HEK293 (cell line): ENCODE results near the gene CTCF.
A peak's percentile ranks its signal among the peaks of the same experiment; 100 is the strongest.

ENCODE experiments used
- EGR2 ChIP-seq: fragments of 450-650 bp; formaldehyde crosslinking; IDR thresholded peaks from 2 replicates; pipeline ENCODE4 v1.5.1; 2016; ENCODE audit warnings: low read depth, missing biosample characterization, missing genetic modification characterization
- GFI1B ChIP-seq: fragments of 450-650 bp; formaldehyde crosslinking; IDR thresholded peaks from 2 replicates; pipeline ENCODE4 v1.5.1; 2016; ENCODE audit warnings: missing biosample characterization, missing genetic modification characterization
- GLI2 ChIP-seq: fragments of 450-650 bp; formaldehyde crosslinking; IDR thresholded peaks from 2 replicates; pipeline ENCODE4; 2017; ENCODE audit warnings: missing biosample characterization, missing genetic modification characterization, low read depth, borderline replicate concordance
- GLIS1 ChIP-seq: fragments of 450-650 bp; formaldehyde crosslinking; IDR thresholded peaks from 2 replicates; pipeline ENCODE4 v1.5.1; 2016; ENCODE audit warnings: missing biosample characterization, missing genetic modification characterization
- IKZF3 ChIP-seq: fragments of 450-650 bp; IDR thresholded peaks from 2 replicates; pipeline ENCODE4 v1.5.0; 2018; ENCODE audit warnings: missing biosample characterization, mild to moderate bottlenecking, missing genetic modification characterization, moderate library complexity
- KLF16 ChIP-seq: fragments of 450-650 bp; formaldehyde crosslinking; IDR thresholded peaks from 2 replicates; pipeline ENCODE4 v1.5.1; 2017; ENCODE audit warnings: missing biosample characterization, missing genetic modification characterization
- KLF17 ChIP-seq: fragments of 450-650 bp; formaldehyde crosslinking; IDR thresholded peaks from 2 replicates; pipeline ENCODE4 v1.5.1; 2016; ENCODE audit warnings: missing biosample characterization, missing genetic modification characterization
- MYNN ChIP-seq: fragments of 450-650 bp; formaldehyde crosslinking; IDR thresholded peaks from 2 replicates; pipeline ENCODE4 v1.5.1; 2016; ENCODE audit warnings: missing biosample characterization, missing genetic modification characterization, borderline replicate concordance
- OVOL3 ChIP-seq: fragments of 450-650 bp; formaldehyde crosslinking; IDR thresholded peaks from 2 replicates; pipeline ENCODE4 v1.5.1; 2016; ENCODE audit warnings: missing biosample characterization, missing genetic modification characterization
- REPIN1 ChIP-seq: fragments of 450-650 bp; formaldehyde crosslinking; IDR thresholded peaks from 2 replicates; pipeline ENCODE4 v1.5.1; 2017; ENCODE audit warnings: missing biosample characterization, missing genetic modification characterization, low read depth
- ZBTB21 ChIP-seq: fragments of 450-650 bp; formaldehyde crosslinking; IDR thresholded peaks from 2 replicates; pipeline ENCODE4 v1.5.1; 2017; ENCODE audit warnings: missing biosample characterization, missing genetic modification characterization
- ZBTB7A ChIP-seq: fragments of 450-650 bp; formaldehyde crosslinking; IDR thresholded peaks from 2 replicates; pipeline ENCODE4 v1.5.1; 2016; ENCODE audit warnings: low read depth, missing biosample characterization, missing genetic modification characterization
- ZNF132 ChIP-seq: fragments of 450-650 bp; formaldehyde crosslinking; IDR thresholded peaks from 2 replicates; pipeline ENCODE4 v1.5.1; 2017; ENCODE audit warnings: missing biosample characterization, missing genetic modification characterization, borderline replicate concordance
- ZNF140 ChIP-seq: fragments of 450-650 bp; formaldehyde crosslinking; IDR thresholded peaks from 2 replicates; pipeline ENCODE4 v1.5.1; 2016; ENCODE audit warnings: missing biosample characterization, missing genetic modification characterization
- ZNF146 ChIP-seq: fragments of 450-650 bp; formaldehyde crosslinking; IDR thresholded peaks from 2 replicates; pipeline ENCODE4 v1.5.1; 2016; ENCODE audit warnings: missing biosample characterization, missing genetic modification characterization
- ZNF169 ChIP-seq: fragments of 450-650 bp; formaldehyde crosslinking; IDR thresholded peaks from 2 replicates; pipeline ENCODE4 v1.5.1; 2016; ENCODE audit warnings: missing biosample characterization, missing genetic modification characterization
- ZNF202 ChIP-seq: fragments of 450-650 bp; formaldehyde crosslinking; IDR thresholded peaks from 2 replicates; pipeline ENCODE4 v1.5.1; 2016; ENCODE audit warnings: missing biosample characterization, missing genetic modification characterization, borderline replicate concordance
- ZNF223 ChIP-seq: fragments of 450-650 bp; formaldehyde crosslinking; IDR thresholded peaks from 2 replicates; pipeline ENCODE4 v1.5.1; 2016; ENCODE audit warnings: missing biosample characterization, missing genetic modification characterization
- ZNF23 ChIP-seq: fragments of 450-650 bp; formaldehyde crosslinking; IDR thresholded peaks from 2 replicates; pipeline ENCODE4 v1.5.1; 2016; ENCODE audit warnings: missing biosample characterization, missing genetic modification characterization, borderline replicate concordance
- ZNF274 ChIP-seq, 2 experiments: fragments of 200-500 bp in 1 of 2; fragments of 450-650 bp in 1 of 2; sonication (Bioruptor generic) in 1 of 2; formaldehyde crosslinking in 1 of 2; IDR thresholded peaks; 2 replicates each; pipeline versions ENCODE4 v1.5.1 to v1.6.1; 2014 to 2016; ENCODE audit warnings: borderline replicate concordance in 1 of 2, inconsistent platforms in 1 of 2, low read length in 1 of 2, missing biosample characterization in 1 of 2, missing genetic modification characterization in 1 of 2
- ZNF292 ChIP-seq: fragments of 450-650 bp; formaldehyde crosslinking; IDR thresholded peaks from 2 replicates; pipeline ENCODE4 v1.5.1; 2016; ENCODE audit warnings: low read depth, missing biosample characterization, missing genetic modification characterization, borderline replicate concordance
- ZNF398 ChIP-seq: fragments of 450-650 bp; formaldehyde crosslinking; IDR thresholded peaks from 2 replicates; pipeline ENCODE4 v1.5.1; 2017; ENCODE audit warnings: missing biosample characterization, missing genetic modification characterization
- ZNF473 ChIP-seq: fragments of 450-650 bp; formaldehyde crosslinking; IDR thresholded peaks from 2 replicates; pipeline ENCODE4 v1.5.1; 2017; ENCODE audit warnings: missing biosample characterization, missing genetic modification characterization
- ZNF544 ChIP-seq: fragments of 450-650 bp; formaldehyde crosslinking; IDR thresholded peaks from 2 replicates; pipeline ENCODE4 v1.5.0; 2017; ENCODE audit warnings: missing biosample characterization, missing genetic modification characterization
- ZNF548 ChIP-seq: fragments of 450-650 bp; formaldehyde crosslinking; IDR thresholded peaks from 2 replicates; pipeline ENCODE4 v1.5.1; 2016; ENCODE audit warnings: missing biosample characterization, missing genetic modification characterization
- ZNF560 ChIP-seq: fragments of 450-650 bp; formaldehyde crosslinking; IDR thresholded peaks from 2 replicates; pipeline ENCODE4 v1.5.1; 2017; ENCODE audit warnings: missing biosample characterization, missing genetic modification characterization, borderline replicate concordance
- ZNF624 ChIP-seq: fragments of 450-650 bp; formaldehyde crosslinking; IDR thresholded peaks from 2 replicates; pipeline ENCODE4 v1.5.1; 2017; ENCODE audit warnings: missing biosample characterization, missing genetic modification characterization
- ZNF645 ChIP-seq: fragments of 450-650 bp; formaldehyde crosslinking; IDR thresholded peaks from 2 replicates; pipeline ENCODE4; 2016; ENCODE audit warnings: missing biosample characterization, missing genetic modification characterization
- ZNF670 ChIP-seq: fragments of 450-650 bp; formaldehyde crosslinking; IDR thresholded peaks from 2 replicates; pipeline ENCODE4 v1.5.1; 2016; ENCODE audit warnings: missing biosample characterization, missing genetic modification characterization, low read depth
- ZNF677 ChIP-seq: fragments of 450-650 bp; IDR thresholded peaks from 2 replicates; pipeline ENCODE4 v1.5.0; 2018; ENCODE audit warnings: missing biosample characterization, mild to moderate bottlenecking, missing genetic modification characterization, moderate library complexity
- ZNF701 ChIP-seq: fragments of 450-650 bp; formaldehyde crosslinking; IDR thresholded peaks from 2 replicates; pipeline ENCODE4 v1.5.1; 2016; ENCODE audit warnings: missing biosample characterization, missing genetic modification characterization
- ZNF704 ChIP-seq: fragments of 450-650 bp; formaldehyde crosslinking; IDR thresholded peaks from 2 replicates; pipeline ENCODE4 v1.5.1; 2016; ENCODE audit warnings: missing biosample characterization, missing genetic modification characterization
- ZNF747 ChIP-seq: fragments of 450-650 bp; formaldehyde crosslinking; IDR thresholded peaks from 2 replicates; pipeline ENCODE4 v1.5.1; 2016; ENCODE audit warnings: missing biosample characterization, missing genetic modification characterization
- ZNF777 ChIP-seq: fragments of 450-650 bp; formaldehyde crosslinking; IDR thresholded peaks from 2 replicates; pipeline ENCODE4 v1.5.1; 2017; ENCODE audit warnings: missing biosample characterization, missing genetic modification characterization, borderline replicate concordance
- ZNF792 ChIP-seq: fragments of 450-650 bp; formaldehyde crosslinking; IDR thresholded peaks from 2 replicates; pipeline ENCODE4 v1.5.1; 2016; ENCODE audit warnings: missing biosample characterization, missing genetic modification characterization
- ZSCAN30 ChIP-seq: fragments of 450-650 bp; IDR thresholded peaks from 2 replicates; pipeline ENCODE4 v1.5.1; 2018; ENCODE audit warnings: missing biosample characterization, mild to moderate bottlenecking, missing genetic modification characterization, moderate library complexity

CTCF gene

GRCh38 chr16:67562918-67563707 lies 787 bp downstream of the CTCF start (continued):
- TF ChIP-seq ZNF223 (tag by site-specific recombination) (no peak), ZNF701 (tag by site-specific recombination) (no peak), ZSCAN30 (tag by site-specific recombination) (no peak), ZNF777 (peak; percentile 67; the same call in 1 of the 2 replicates), ZNF473 (no peak), GLI2 (no peak), ZNF548 (no peak), GFI1B (tag by site-specific recombination) (no peak), ZNF747 (tag by site-specific recombination) (no peak), ZNF398 (0 out of 2 replicates have a peak, but pooled peaks have one; percentile 34), ZNF560 (tag by site-specific recombination) (no peak), MYNN (0 out of 2 replicates have a peak, but pooled peaks have one; percentile 22), ZNF645 (no peak), ZNF23 (tag by site-specific recombination) (no peak), ZNF146 (tag by site-specific recombination) (no peak), REPIN1 (tag by site-specific recombination) (no peak), ZNF132 (tag by site-specific recombination) (no peak), KLF17 (tag by site-specific recombination) (0 out of 2 replicates have a peak, but pooled peaks have one; percentile 22), ZNF677 (tag by site-specific recombination) (no peak), ZNF140 (tag by site-specific recombination) (no peak), ZNF292 (tag by site-specific recombination) (no peak), ZBTB7A (0 out of 2 replicates have a peak, but pooled peaks have one; percentile 39), EGR2 (tag by site-specific recombination) (no peak), ZNF624 (tag by site-specific recombination) (no peak), OVOL3 (tag by site-specific recombination) (no peak), ZNF202 (tag by site-specific recombination) (no peak), ZNF792 (tag by site-specific recombination) (0 out of 2 replicates have a peak, but pooled peaks have one; percentile 60), ZBTB21 (no peak), ZNF274 (IDR thresholded peaks at IDR 0.05; ENCODE audit: low read length) (no peak), ZNF274 (tag by site-specific recombination; IDR thresholded peaks at IDR 0.05; ENCODE audit: borderline replicate concordance) (no peak), ZNF169 (tag by site-specific recombination) (peak; percentile 28; the same call in 1 of the 2 replicates), KLF16 (tag by site-specific recombination) (peak; percentile 90), IKZF3 (tag by site-specific recombination) (no peak), ZNF544 (no peak), GLIS1 (tag by site-specific recombination) (peak; percentile 17; the same call in 1 of the 2 replicates), ZNF670 (tag by site-specific recombination) (no peak), ZNF704 (tag by site-specific recombination) (no peak)
